GM18867 (cell line): ENCODE results near the gene EXOSC6.
"Not testable (repeated sequence)": the region's sequence is repeated elsewhere in the genome, so short reads cannot be mapped to it uniquely, and the experiment has no call there.

Source experiments
- ATAC-seq: cut with Tn5 transposase; IDR thresholded peaks from one replicate; pipeline ENCODE4 v1.9.1; 2021; ENCODE audit warnings: mild to moderate bottlenecking, moderate library complexity; ENCODE audit not compliant: unreplicated experiment

EXOSC6 gene

GRCh38 chr16:70251629-70252354 lies at the start of gene EXOSC6:
Gene EXOSC6, minus strand, starts transcription at chr16:70251940. Its CDS starts 40 bp downstream, at chr16:70251900.
- ATAC-seq, result peak; percentile 83

GRCh38 chr16:70301121-70301520 lies 49.4 kb upstream of the EXOSC6 start:
- ATAC-seq, result no peak

- peak; percentile 83 for ATAC-seq
Observed at GRCh38 chr16:70298988-70299938, 47.5 kb upstream of the EXOSC6 start, which contains the start of gene DDX19B. Gene DDX19B, plus strand, starts transcription at chr16:70299186. Its CDS starts 112 bp downstream, at chr16:70299298.

GRCh38 chr16:70295634-70296033 lies 43.9 kb upstream of the EXOSC6 start:
- no peak for ATAC-seq

GRCh38 chr16:70294385-70295025 lies 42.8 kb upstream of the EXOSC6 start:
- no peak for ATAC-seq

GRCh38 chr16:70292148-70292547 lies 40.4 kb upstream of the EXOSC6 start:
- ATAC-seq, result not testable (repeated sequence)

GRCh38 chr16:70290949-70291519 lies 39.3 kb upstream of the EXOSC6 start:
- no peak for ATAC-seq

GRCh38 chr16:70289229-70290094 lies 37.7 kb upstream of the EXOSC6 start, which contains the start of gene AARS1:
Gene AARS1, minus strand, starts transcription at chr16:70289506. Its CDS starts 6,743 bp downstream, at chr16:70282763.
- ATAC-seq, result peak; percentile 95

GRCh38 chr16:70287304-70287971 lies 35.7 kb upstream of the EXOSC6 start:
- ATAC-seq, result not testable (repeated sequence)

- no peak for ATAC-seq
Observed at GRCh38 chr16:70276392-70276791, 24.7 kb upstream of the EXOSC6 start.

- ATAC-seq, result no peak
Observed at GRCh38 chr16:70271696-70272095, 20.0 kb upstream of the EXOSC6 start.

- ATAC-seq, result no peak
Observed at GRCh38 chr16:70270176-70270575, 18.4 kb upstream of the EXOSC6 start.

GRCh38 chr16:70269471-70269870 lies 17.7 kb upstream of the EXOSC6 start:
- no peak for ATAC-seq

- ATAC-seq, result not testable (repeated sequence)
Observed at GRCh38 chr16:70267922-70268321, 16.2 kb upstream of the EXOSC6 start.

GRCh38 chr16:70267516-70267915 lies 15.8 kb upstream of the EXOSC6 start:
- no peak for ATAC-seq

- not testable (repeated sequence) for ATAC-seq
Observed at GRCh38 chr16:70259903-70260302, 8.2 kb upstream of the EXOSC6 start.

- ATAC-seq, result no peak
Observed at GRCh38 chr16:70258946-70259345, 7.2 kb upstream of the EXOSC6 start.

- no peak for ATAC-seq
Observed at GRCh38 chr16:70258065-70258464, 6.3 kb upstream of the EXOSC6 start.

GRCh38 chr16:70257391-70257790 lies 5.7 kb upstream of the EXOSC6 start:
- no peak for ATAC-seq
